K562 treated with DMSO at 1 percent for 4 hours (cell line): Measurements from ENCODE around the gene SPATA3. TPM values are rescaled to one million over a fixed set of nuclear protein-coding genes. Genes with fewer than 3 reads are reported as not detected.

Source experiments
- total RNA-seq: library from RNA; unstranded; fragments of 300-600 nt; gene quantifications from 2 replicates; pipeline ENCODE4 v1.2.3, GENCODE V29; 2022; ENCODE audit not compliant: insufficient read depth

The SPATA3 gene
- not detected in 2 replicates for total RNA-seq

DNA sequence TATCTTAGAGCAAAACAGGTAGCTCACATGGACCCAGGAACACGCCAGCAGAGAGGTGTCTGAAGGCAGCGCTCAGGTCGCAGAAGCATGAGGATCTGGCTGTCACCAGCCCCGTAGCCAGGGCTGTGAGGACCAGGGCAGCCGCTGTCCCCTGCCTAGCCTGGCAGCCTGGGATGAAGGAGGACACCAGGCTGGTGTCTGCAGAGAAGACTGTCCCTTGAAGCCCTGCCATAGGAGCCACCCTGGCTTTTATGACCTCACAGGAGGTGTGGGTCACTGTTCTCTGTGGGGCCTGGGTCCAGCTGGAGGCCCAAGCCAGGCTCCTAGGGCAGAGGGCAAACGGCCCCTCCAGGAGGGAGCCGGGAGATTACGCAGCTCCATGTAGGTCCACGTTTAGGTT, at the start of gene SPATA3:
SPATA3 (plus strand) TSS at position 301 of the 400 bp plus-strand sequence. CDS start 113 bp downstream, outside the sequence.

DNA sequence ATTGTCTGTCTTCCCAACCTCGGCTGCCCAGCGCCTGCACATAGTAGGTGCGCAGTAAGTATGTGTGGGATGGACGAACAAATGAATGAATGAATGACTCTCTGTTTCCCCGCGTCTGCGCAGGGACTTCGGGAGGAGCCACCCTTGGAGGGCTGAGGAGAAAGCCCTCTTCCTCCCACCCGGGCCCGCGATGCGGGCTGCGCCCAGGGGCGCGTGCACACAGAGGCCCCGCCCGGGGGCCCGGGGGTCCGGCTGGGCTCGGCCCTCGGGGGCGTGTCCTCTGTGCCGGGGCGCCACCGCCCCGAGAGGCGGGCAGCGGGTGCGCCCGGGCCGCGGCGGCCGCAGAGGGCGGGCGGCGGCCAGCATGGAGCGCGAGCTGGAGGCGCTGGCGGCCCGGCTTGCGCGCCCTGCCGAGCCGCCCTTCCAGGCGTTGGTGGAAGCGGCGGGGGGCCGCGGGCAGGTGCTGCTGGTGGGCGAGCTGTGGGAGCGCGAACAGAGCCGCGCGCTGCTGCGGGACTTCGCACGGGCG, 41.3 kb downstream of the SPATA3 start, which contains the start of gene C2orf72:
C2orf72 (plus strand) TSS at position 322 of the 529 bp plus-strand sequence; CDS start at position 365, 43 bp downstream.

DNA sequence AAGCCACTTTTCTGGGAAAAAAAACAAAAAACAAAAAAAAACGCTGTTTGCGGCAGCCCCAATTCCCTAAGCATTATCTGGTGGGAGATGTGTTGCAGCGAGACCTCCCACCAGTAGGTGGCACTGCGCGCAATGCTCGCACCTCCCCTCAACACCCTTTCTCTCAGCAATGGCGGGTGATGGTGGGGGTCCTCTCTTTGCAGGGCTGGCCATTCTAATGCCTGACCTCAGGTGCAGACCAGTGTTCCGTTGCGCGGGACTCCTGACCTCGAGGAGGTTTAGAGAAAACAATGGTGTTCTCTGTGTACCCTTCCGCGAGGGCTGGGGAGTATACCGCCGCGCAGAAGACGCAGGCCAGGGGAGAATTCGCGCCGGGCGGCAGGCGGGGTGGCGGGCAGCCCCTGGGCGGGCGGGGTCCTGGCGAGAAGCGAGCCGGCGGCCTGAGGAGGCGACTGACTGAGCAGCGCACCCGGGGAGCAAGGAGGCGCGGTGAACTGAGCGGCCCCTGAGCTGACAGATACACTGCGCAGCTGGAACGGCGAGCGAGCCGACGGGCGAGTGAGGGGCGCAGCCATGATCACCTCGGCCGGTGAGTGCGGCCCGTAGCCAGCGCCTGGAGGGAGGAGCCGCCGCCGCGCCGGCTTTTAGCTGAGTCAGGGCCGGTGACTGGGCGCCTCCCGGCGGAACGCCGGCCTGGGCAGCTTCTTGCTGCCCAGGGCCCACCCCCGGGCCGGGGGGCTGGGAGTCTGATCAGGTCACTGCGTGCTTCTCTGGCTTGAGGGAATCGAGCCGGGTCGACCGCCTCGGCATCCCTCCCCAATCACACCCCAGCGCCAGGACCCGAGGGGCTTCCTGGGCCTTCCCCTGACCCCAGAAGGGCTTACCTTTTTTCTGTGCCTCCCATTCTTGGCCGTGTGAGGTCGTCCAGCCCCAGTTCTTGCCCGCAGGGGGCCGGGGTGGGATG, 60.8 kb downstream of the SPATA3 start, which contains the start of gene PSMD1:
PSMD1 (plus strand) TSS at position 415 of the 964 bp plus-strand sequence; CDS start at position 574, 159 bp downstream.

Other genes starting within 250 kb of the SPATA3 start
- 60.9 and 66.0 TPM in 2 replicates for gene ITM2C, start 131.2 kb upstream of the SPATA3 start, total RNA-seq
- gene GPR55, start 70.9 kb upstream of the SPATA3 start, total RNA-seq: not detected in 2 replicates
- not detected in 2 replicates for gene C2orf72, start 41.4 kb downstream of the SPATA3 start, total RNA-seq
- 51.1 and 60.2 TPM in 2 replicates for gene PSMD1, start 60.7 kb downstream of the SPATA3 start, total RNA-seq
- gene HTR2B, start 128.9 kb downstream of the SPATA3 start, total RNA-seq: not detected in 2 replicates
- gene ARMC9, start 202.5 kb downstream of the SPATA3 start, total RNA-seq: 0.99 and 2.7 TPM in 2 replicates